Activated gamma-delta T cell (primary cell): Measurements from ENCODE around the gene EPN1.
"Not testable (repeated sequence)": the region's sequence is repeated elsewhere in the genome, so short reads cannot be mapped to it uniquely, and the experiment has no call there.

Experiments
- DNase-seq: peaks from one replicate; lab custom pipeline; 2025; lab: John Stamatoyannopoulos, UW

Gene EPN1

GRCh38 chr19:55693336-55693974, 18.4 kb downstream of the EPN1 start:
- no peak for DNase-seq

- no peak for DNase-seq
Observed at GRCh38 chr19:55694241-55694655, 19.2 kb downstream of the EPN1 start.

GRCh38 chr19:55694656-55695491, 19.8 kb downstream of the EPN1 start:
- no peak for DNase-seq

GRCh38 chr19:55695511-55696290, 20.7 kb downstream of the EPN1 start:
- no peak for DNase-seq

- no peak for DNase-seq
Observed at GRCh38 chr19:55696301-55697068, 21.5 kb downstream of the EPN1 start.

GRCh38 chr19:55697069-55697440, 22.0 kb downstream of the EPN1 start:
- no peak for DNase-seq

GRCh38 chr19:55697698-55698097, 22.7 kb downstream of the EPN1 start:
- no peak for DNase-seq

- DNase-seq = no peak
Observed at GRCh38 chr19:55698256-55698655, 23.2 kb downstream of the EPN1 start.

- DNase-seq = no peak
Observed at GRCh38 chr19:55699221-55699620, 24.2 kb downstream of the EPN1 start.

- no peak for DNase-seq
Observed at GRCh38 chr19:55700813-55701212, 25.8 kb downstream of the EPN1 start.

- no peak for DNase-seq
Observed at GRCh38 chr19:55702131-55702627, 27.2 kb downstream of the EPN1 start.

GRCh38 chr19:55703790-55704215, 28.8 kb downstream of the EPN1 start:
- no peak for DNase-seq

- no peak for DNase-seq
Observed at GRCh38 chr19:55704494-55705245, 29.6 kb downstream of the EPN1 start.

- no peak for DNase-seq
Observed at GRCh38 chr19:55705972-55706371, 30.9 kb downstream of the EPN1 start.

- DNase-seq = no peak
Observed at GRCh38 chr19:55711719-55712118, 36.7 kb downstream of the EPN1 start.

- DNase-seq = no peak
Observed at GRCh38 chr19:55712804-55713631, 38.0 kb downstream of the EPN1 start.

GRCh38 chr19:55716531-55716930, 41.5 kb downstream of the EPN1 start:
- no peak for DNase-seq

- DNase-seq = no peak
Observed at GRCh38 chr19:55717251-55717650, 42.2 kb downstream of the EPN1 start.

GRCh38 chr19:55717879-55718711, 43.1 kb downstream of the EPN1 start:
- not testable (repeated sequence) for DNase-seq
